Measurements from ENCODE around the gene IFIT5. TPM values are rescaled to one million over a fixed set of nuclear protein-coding genes. Genes with fewer than 3 reads are reported as not detected.
"Not testable (repeated sequence)": the region's sequence is repeated elsewhere in the genome, so short reads cannot be mapped to it uniquely, and the experiment has no call there.

The IFIT5 gene
- total and polyA plus RNA-seq, 7 experiments from 2014 or later, result 13.0 to 34.0 (median 18.6) TPM

DNA sequence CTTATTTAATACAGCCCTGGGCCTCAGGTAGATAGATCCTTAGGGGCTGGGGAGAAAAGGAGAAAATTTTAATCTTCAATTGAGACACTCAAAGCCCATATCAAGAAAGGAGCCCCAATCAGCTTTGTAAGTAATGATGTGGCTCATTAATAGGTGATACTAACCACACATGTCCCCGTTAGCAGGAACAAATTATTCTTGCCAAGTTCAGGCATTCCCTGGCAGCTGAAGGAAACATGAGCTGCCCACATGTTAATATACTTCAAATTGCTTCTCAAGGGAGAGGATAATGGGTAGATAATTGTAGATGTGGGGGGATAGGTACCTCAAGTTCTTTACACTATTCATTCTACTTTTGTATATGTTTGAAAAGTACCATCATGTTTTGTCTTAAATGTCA lies 14.5 kb downstream of the IFIT5 start:
- Mint-ChIP-seq H3K36me3 (no peaks in the 10 kb centered on the region), H3K27me3 (peaks cover 2 to 36% (median 6%) of the 10 kb centered on the region in 5 donors), H3K27ac (no peak overlapping the region), H3K4me3 (no peak overlapping the region), H3K4me1 (peaks cover 0 to under 1% (median 0%) of the 10 kb centered on the region in 7 donors), H3K9me3 (no peaks in the 10 kb centered on the region)
- Histone ChIP-seq H3K9me3 (ENCODE audit: control insufficient read depth in 2 of 3, low read length in 3 of 3) (no peaks in the 10 kb centered on the region), H3K27ac (ENCODE audit: low read depth, low read length) (no peak overlapping the region), H3K4me3 (ENCODE audit: low read length) (no peak overlapping the region), H3K36me3 (ENCODE audit: control insufficient read depth in 2 of 3, insufficient read depth in 3 of 3, low read length in 3 of 3) (no peaks in the 10 kb centered on the region), H3K4me1 (ENCODE audit: control insufficient read depth in 2 of 2, insufficient read depth in 2 of 2, low read length in 2 of 2) (no peaks in the 10 kb centered on the region), H3K27me3 (ENCODE audit: control insufficient read depth in 2 of 2, insufficient read depth in 2 of 2, low read length in 2 of 2) (no peaks in the 10 kb centered on the region)
- intact Hi-C loops (cut with micrococcal nuclease), result loop anchor here in 1 of 2 donors (5.0 kb wide), 2 partner anchors 1358 to 1443 kb away; partner anchors contain the start of gene RPP30
- ChIA-PET POLR2A (no interaction called here), CTCF (interaction anchor here (0.6 to 1.8 kb wide), 3 partner anchors 10 to 134 kb away, joined by 3 to 5 read pairs (median 4); no protein-coding TSS in a partner anchor)
- no peak for ATAC-seq
- DNase-seq, result no peak

DNA sequence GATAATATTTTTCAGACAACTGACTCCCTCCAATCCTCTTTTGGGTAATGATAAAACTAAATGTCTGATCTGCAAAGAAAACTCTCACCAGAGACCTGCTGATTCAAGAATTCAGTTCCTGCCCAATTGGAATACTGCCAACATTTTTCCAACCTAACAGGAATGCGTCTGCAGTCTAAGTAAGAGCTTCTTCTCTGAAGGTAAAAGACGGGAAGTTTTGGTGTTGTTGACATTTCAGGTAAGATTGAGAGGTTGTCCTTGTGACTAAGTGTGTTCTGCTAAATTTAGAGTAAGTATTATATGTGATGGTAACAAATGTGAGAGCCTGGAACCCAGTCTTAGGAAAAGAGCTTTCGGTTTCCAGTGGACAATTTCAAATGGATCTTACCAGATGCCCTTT lies 17.6 kb downstream of the IFIT5 start:
- Histone ChIP-seq H3K36me3 (ENCODE audit: control insufficient read depth in 2 of 3, insufficient read depth in 3 of 3, low read length in 3 of 3) (no peaks in the 10 kb centered on the region), H3K4me3 (ENCODE audit: low read length) (no peak overlapping the region), H3K27me3 (ENCODE audit: control insufficient read depth in 2 of 2, insufficient read depth in 2 of 2, low read length in 2 of 2) (peaks cover 0 to 3% of the 10 kb centered on the region in 2 donors), H3K27ac (ENCODE audit: low read depth, low read length) (no peak overlapping the region), H3K4me1 (ENCODE audit: control insufficient read depth in 2 of 2, insufficient read depth in 2 of 2, low read length in 2 of 2) (no peaks in the 10 kb centered on the region), H3K9me3 (ENCODE audit: control insufficient read depth in 2 of 3, low read length in 3 of 3) (no peaks in the 10 kb centered on the region)
- Mint-ChIP-seq H3K27me3 (peaks cover 20 to 61% (median 24%) of the 10 kb centered on the region in 5 donors), H3K36me3 (no peaks in the 10 kb centered on the region), H3K4me3 (no peak overlapping the region), H3K27ac (no peak overlapping the region), H3K9me3 (no peaks in the 10 kb centered on the region), H3K4me1 (no peaks in the 10 kb centered on the region)
- CTCF ChIA-PET, result interaction anchor here (1.0 kb wide), 1 partner anchor 11 kb away, joined by 3 read pairs; no protein-coding TSS in a partner anchor
- intact Hi-C loops (cut with micrococcal nuclease), result no loop called here
- ATAC-seq (no peak), DNase-seq (no peak)
- POLR2A ChIA-PET, result no interaction called here

DNA sequence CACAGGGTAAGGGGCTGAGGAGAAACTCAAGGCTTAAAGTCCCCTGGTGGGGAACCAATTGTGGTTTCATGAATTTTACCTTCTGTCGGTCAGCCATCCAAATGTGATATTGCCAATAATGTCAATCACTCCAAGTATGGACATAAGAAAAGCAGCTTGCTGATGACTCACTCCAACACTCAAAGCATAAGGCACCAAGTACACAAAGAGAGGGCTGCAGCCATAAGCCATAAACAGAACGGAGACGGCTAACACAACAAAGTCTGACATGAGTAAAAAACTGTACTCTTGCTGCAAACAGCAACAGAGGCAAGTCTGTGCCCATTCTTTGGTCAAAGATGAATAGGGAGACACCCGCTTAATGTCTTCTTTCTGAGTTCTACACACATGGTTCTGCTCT lies 24.2 kb downstream of the IFIT5 start:
- Mint-ChIP-seq H3K9me3 (no peaks in the 10 kb centered on the region), H3K27me3 (peaks cover 28 to 54% (median 30%) of the 10 kb centered on the region in 5 donors), H3K4me3 (no peak overlapping the region), H3K4me1 (no peaks in the 10 kb centered on the region), H3K36me3 (no peaks in the 10 kb centered on the region), H3K27ac (no peak overlapping the region)
- Histone ChIP-seq H3K4me3 (ENCODE audit: low read length) (no peak overlapping the region), H3K36me3 (ENCODE audit: control insufficient read depth in 2 of 3, insufficient read depth in 3 of 3, low read length in 3 of 3) (no peaks in the 10 kb centered on the region), H3K27me3 (ENCODE audit: control insufficient read depth in 2 of 2, insufficient read depth in 2 of 2, low read length in 2 of 2) (peaks cover 0 to 3% of the 10 kb centered on the region in 2 donors), H3K27ac (ENCODE audit: low read depth, low read length) (no peak overlapping the region), H3K9me3 (ENCODE audit: control insufficient read depth in 2 of 3, low read length in 3 of 3) (no peaks in the 10 kb centered on the region), H3K4me1 (ENCODE audit: control insufficient read depth in 2 of 2, insufficient read depth in 2 of 2, low read length in 2 of 2) (no peaks in the 10 kb centered on the region)
- DNase-seq (no peak), ATAC-seq (no peak)
- POLR2A ChIA-PET, result no interaction called here
- intact Hi-C loops (cut with micrococcal nuclease), result no loop called here
- CTCF ChIA-PET, result interaction anchor here (0.5 to 1.0 kb wide), 2 partner anchors 10 to 12 kb away, joined by 4 to 5 read pairs; no protein-coding TSS in a partner anchor

DNA sequence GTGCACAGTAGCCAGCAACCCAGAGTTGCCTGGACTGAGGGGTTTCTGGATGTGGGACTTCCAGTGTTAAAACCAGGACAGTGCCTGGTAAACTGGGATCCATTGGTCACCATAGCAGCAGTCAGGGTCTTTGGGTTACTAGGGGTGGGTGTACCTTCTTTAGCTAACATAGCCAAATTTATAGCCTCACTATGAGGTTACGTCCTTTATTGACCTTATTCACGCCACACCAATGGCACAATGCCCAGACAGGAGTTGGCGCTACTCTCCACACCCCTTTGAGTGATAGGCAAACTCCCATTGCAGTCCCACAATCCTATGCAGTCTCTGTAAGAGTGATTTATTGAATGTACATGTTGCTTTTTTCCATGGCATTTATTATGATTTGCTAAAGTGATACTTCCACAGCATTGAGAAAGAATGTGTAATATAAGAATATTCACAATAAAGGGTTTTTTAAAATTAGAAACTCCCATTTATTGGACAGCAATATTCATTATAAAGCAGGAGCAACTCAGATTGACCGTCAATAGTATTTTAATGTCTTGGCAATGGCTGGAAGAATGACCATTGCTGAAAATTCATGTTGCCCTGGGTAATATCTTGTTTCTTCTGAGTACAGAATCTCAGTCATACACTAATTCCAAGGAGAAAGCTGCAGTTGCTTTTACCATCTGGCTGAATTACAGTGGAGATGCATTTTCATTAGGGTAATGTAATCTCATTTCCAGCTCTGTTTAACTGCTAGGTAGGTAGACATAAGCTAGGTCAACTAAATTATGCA lies 26.1 kb downstream of the IFIT5 start:
- H3K4me3 Mint-ChIP-seq, result no peak overlapping the region
- H3K27ac Mint-ChIP-seq, result no peak overlapping the region
- Histone ChIP-seq H3K27me3 (ENCODE audit: control insufficient read depth in 2 of 2, insufficient read depth in 2 of 2, low read length in 2 of 2) (no peaks in the 10 kb centered on the region), H3K4me3 (ENCODE audit: low read length) (no peak overlapping the region), H3K36me3 (ENCODE audit: control insufficient read depth in 2 of 3, insufficient read depth in 3 of 3, low read length in 3 of 3) (no peaks in the 10 kb centered on the region), H3K27ac (ENCODE audit: low read depth, low read length) (no peak overlapping the region), H3K4me1 (ENCODE audit: control insufficient read depth in 2 of 2, insufficient read depth in 2 of 2, low read length in 2 of 2) (no peaks in the 10 kb centered on the region), H3K9me3 (ENCODE audit: control insufficient read depth in 2 of 3, low read length in 3 of 3) (no peaks in the 10 kb centered on the region)
- H3K9me3 Mint-ChIP-seq, result peaks cover 0 to 2% (median 0%) of the 10 kb centered on the region in 11 donors
- H3K36me3 Mint-ChIP-seq, result no peaks in the 10 kb centered on the region
- DNase-seq, result no peak
- peaks cover 19 to 42% (median 25%) of the 10 kb centered on the region in 5 donors for H3K27me3 Mint-ChIP-seq
- ChIA-PET POLR2A (no interaction called here), CTCF (interaction anchor here (1.1 kb wide), 1 partner anchor 108 kb away, joined by 3 read pairs; no protein-coding TSS in a partner anchor)
- intact Hi-C loops (cut with micrococcal nuclease), result no loop called here
- ATAC-seq, result no peak
- no peaks in the 10 kb centered on the region for H3K4me1 Mint-ChIP-seq

DNA sequence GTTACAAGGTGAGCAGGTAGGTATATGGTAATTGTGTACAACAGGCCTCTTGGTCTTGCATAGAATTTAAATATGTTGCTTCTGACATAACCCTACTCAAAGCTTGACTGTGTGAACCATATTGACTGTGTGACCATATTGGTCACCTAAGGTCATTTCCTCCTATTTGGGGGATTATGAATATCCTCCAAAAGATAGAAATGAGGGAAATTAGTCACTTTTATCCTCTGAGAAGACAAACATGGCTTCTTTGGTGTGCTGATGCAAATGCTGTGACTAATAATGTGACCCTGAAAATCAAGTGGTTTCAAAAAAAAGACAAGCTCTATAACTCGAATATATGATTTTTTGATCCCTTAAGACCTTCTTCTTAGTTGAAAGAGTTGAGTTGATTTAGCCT lies 27.9 kb downstream of the IFIT5 start:
- POLR2A ChIA-PET, result no interaction called here
- Mint-ChIP-seq H3K9me3 (peaks cover 0 to 9% (median 5%) of the 10 kb centered on the region in 11 donors), H3K27ac (no peak overlapping the region), H3K4me3 (no peak overlapping the region), H3K4me1 (no peaks in the 10 kb centered on the region), H3K27me3 (peaks cover 9 to 41% (median 17%) of the 10 kb centered on the region in 5 donors), H3K36me3 (peaks cover 0 to 7% (median 0%) of the 10 kb centered on the region in 5 donors)
- Histone ChIP-seq H3K9me3 (ENCODE audit: control insufficient read depth in 2 of 3, low read length in 3 of 3) (no peaks in the 10 kb centered on the region), H3K27ac (ENCODE audit: low read depth, low read length) (no peak overlapping the region), H3K27me3 (ENCODE audit: control insufficient read depth in 2 of 2, insufficient read depth in 2 of 2, low read length in 2 of 2) (no peaks in the 10 kb centered on the region), H3K4me1 (ENCODE audit: control insufficient read depth in 2 of 2, insufficient read depth in 2 of 2, low read length in 2 of 2) (no peaks in the 10 kb centered on the region), H3K36me3 (ENCODE audit: control insufficient read depth in 2 of 3, insufficient read depth in 3 of 3, low read length in 3 of 3) (no peaks in the 10 kb centered on the region), H3K4me3 (ENCODE audit: low read length) (no peak overlapping the region)
- CTCF ChIA-PET, result no interaction called here
- intact Hi-C loops (cut with micrococcal nuclease), result no loop called here
- ATAC-seq (no peak), DNase-seq (no peak)

DNA sequence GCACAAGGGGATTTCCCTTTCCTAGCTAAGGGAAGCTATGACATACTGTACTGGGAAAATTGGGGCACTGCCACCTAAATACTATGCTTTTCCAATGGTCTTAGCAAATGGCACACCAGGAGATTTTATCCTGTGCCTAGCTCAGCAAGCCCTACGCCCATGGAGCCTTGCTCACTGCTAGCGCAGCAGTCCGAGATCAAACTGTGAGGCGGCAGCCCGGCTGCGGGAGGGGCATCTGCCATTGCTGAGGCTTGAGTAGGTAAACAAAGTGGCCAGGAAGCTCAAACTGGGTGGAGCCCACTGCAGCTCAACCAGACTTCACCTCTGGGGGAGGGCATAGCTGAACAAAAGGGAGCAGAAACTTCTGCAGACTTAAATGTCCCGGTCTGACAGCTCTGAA lies 30.5 kb downstream of the IFIT5 start:
- H3K27ac ChIP-seq (ENCODE audit: low read depth, low read length); H3K4me3 ChIP-seq (ENCODE audit: low read length); DNase-seq; H3K27ac Mint-ChIP-seq; H3K9me3 ChIP-seq (ENCODE audit: control insufficient read depth in 2 of 3, low read length in 3 of 3); H3K4me1 ChIP-seq (ENCODE audit: control insufficient read depth in 2 of 2, insufficient read depth in 2 of 2, low read length in 2 of 2); H3K36me3 Mint-ChIP-seq; intact Hi-C loops (cut with micrococcal nuclease); POLR2A ChIA-PET; H3K4me1 Mint-ChIP-seq; H3K27me3 ChIP-seq (ENCODE audit: control insufficient read depth in 2 of 2, insufficient read depth in 2 of 2, low read length in 2 of 2); H3K36me3 ChIP-seq (ENCODE audit: control insufficient read depth in 2 of 3, insufficient read depth in 3 of 3, low read length in 3 of 3); ATAC-seq; CTCF ChIA-PET; H3K4me3 Mint-ChIP-seq; H3K9me3 Mint-ChIP-seq: not testable (repeated sequence)
- peaks cover 0 to 33% (median 7%) of the 10 kb centered on the region in 5 donors for H3K27me3 Mint-ChIP-seq

DNA sequence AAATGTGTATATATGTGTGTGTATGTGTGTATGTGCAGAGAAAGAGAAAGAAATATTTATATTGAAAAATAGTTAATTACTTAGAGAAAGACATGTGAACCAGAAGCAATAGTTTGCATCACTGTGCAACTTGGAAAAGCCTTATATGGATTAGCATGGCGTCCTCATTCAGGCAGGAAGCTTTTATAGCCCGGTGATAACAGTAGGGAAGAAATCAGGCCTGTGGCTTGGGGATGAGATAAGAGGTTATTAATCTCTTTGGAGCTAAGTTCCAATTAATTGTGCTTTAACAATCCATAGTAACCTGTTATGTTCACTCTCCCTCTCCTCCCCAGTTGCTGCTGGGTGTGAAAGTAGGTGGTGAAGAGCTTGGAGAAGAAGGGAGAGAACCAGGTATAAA lies 36.5 kb downstream of the IFIT5 start:
- Histone ChIP-seq H3K4me1 (ENCODE audit: control insufficient read depth in 2 of 2, insufficient read depth in 2 of 2, low read length in 2 of 2) (no peaks in the 10 kb centered on the region), H3K27ac (ENCODE audit: low read depth, low read length) (no peak overlapping the region), H3K4me3 (ENCODE audit: low read length) (no peak overlapping the region), H3K27me3 (ENCODE audit: control insufficient read depth in 2 of 2, insufficient read depth in 2 of 2, low read length in 2 of 2) (no peaks in the 10 kb centered on the region), H3K9me3 (ENCODE audit: control insufficient read depth in 2 of 3, low read length in 3 of 3) (no peaks in the 10 kb centered on the region), H3K36me3 (ENCODE audit: control insufficient read depth in 2 of 3, insufficient read depth in 3 of 3, low read length in 3 of 3) (no peaks in the 10 kb centered on the region)
- Mint-ChIP-seq H3K4me1 (no peaks in the 10 kb centered on the region), H3K36me3 (peaks cover 0 to 2% (median 0%) of the 10 kb centered on the region in 5 donors), H3K9me3 (peaks cover 0 to 8% (median 3%) of the 10 kb centered on the region in 11 donors), H3K27me3 (peaks cover 0 to 33% (median 4%) of the 10 kb centered on the region in 5 donors), H3K27ac (no peak overlapping the region), H3K4me3 (no peak overlapping the region)
- DNase-seq (no peak), ATAC-seq (no peak)
- POLR2A ChIA-PET, result no interaction called here
- intact Hi-C loops (cut with micrococcal nuclease), result no loop called here
- CTCF ChIA-PET, result no interaction called here

Data from naive thymus-derived CD4-positive, alpha-beta T cell (primary cell).